Left cardiac atrium (tissue), 4 donors: Measurements from ENCODE around the gene ST7. TPM values are rescaled to one million over a fixed set of nuclear protein-coding genes. Genes with fewer than 3 reads are reported as not detected.
"Not testable (repeated sequence)": the region's sequence is repeated elsewhere in the genome, so short reads cannot be mapped to it uniquely, and the experiment has no call there.

Source experiments
- ATAC-seq, 2 donors: fragments of 200-7000 bp; cut with Tn5 transposase; one replicate each; pipeline ENCODE4 v1.9.1; 2020; ENCODE audit warnings: mild to moderate bottlenecking in 2 of 2, moderate library complexity in 2 of 2
- DNase-seq: peaks from one replicate; pipeline ENCODE4 v3.0.0-alpha.2; 2020
- intact Hi-C, 2 donors: fragments of 100-400 bp; cut with DNase I; formaldehyde crosslinking; loops; one replicate each; pipeline versions ENCODE4 v1.14.1 to v1.15.1; 2022 to 2023
- total RNA-seq, 2 donors: library from RNA; stranded (reverse); fragmentation: NEBNext Ultra II Directional; extraction: Animal tissue kit (Norgen Biotek cat#: 25700); gene quantifications; one replicate each; pipeline ENCODE4 v1.2.1, GENCODE V29; 2021
- donor health status: DM: no; HTN: yes; CAD: no.
- donor health status: DM: no; HTN: yes; CAD: no; lungs with severe emphysema.
- donor health status: DM: yes; HTN: yes; CAD: no.
- donor health status: Dilated cardiomyopathy.

Gene ST7
- total RNA-seq, 2 donors from 2014 or later, result 27.5 to 33.1 TPM

DNA sequence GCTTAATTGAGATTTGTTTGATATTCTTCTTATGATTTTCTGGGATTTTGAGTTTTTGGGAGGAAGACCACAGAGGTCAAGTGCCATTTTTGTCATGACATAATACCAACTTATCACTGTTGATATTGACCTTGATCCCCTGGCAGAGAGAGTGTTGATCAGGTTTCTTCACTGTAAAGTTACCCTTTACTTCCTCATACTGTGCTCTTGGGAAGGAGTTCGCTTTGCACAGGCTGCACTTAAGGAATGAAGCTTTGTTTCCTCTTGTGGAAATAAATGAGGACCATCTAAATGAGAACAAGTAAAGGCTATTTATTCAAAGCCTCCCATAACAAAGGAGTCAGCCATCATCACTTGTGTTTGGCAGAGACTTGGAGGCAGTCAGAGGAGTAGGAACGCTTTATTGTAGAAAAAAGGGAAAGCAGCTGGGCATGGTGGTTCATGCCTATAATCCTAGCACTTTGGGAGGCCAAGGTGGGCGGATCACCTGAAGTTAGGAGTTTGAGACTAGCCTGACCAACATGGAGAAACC is 16.1 kb downstream of the ST7 start:
- DNase-seq (no peak), ATAC-seq (peak in 1 of 2 donors; percentile 29)
- intact Hi-C loops, result no loop called here

DNA sequence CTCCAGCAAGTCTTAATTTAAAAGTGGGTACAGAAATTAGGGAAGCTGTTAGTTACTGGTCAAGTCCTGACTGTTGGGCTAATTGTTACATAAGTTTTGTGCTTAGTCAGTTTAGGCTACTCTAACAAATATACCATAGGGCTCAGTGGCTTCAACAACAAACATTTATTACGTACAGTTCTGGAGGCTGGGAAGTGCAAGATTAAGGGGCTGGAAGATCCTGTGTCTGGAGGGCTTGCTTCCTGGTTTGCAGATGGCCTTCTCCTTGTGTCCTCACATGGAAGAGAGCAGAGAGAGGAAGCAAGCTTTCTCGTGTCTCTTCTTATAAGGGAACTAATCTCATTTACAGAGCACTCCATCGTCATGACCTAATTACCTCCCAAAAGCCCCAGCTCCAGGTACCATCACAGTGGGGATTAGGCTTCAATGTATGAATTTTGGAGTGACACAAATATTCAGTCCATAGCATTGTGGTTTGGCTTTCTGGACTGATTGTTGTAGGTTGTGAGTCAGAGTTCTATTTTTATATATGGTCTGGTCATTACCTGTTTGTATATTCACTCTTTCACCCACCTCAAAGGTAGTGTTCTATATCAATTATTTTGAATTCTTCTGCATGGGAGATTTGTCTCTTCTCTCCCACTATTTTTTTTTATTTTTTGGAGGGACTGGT is 17.1 kb downstream of the ST7 start:
- intact Hi-C loops, result no loop called here
- ATAC-seq (peak in 1 of 2 donors; percentile 26), DNase-seq (no peak)

DNA sequence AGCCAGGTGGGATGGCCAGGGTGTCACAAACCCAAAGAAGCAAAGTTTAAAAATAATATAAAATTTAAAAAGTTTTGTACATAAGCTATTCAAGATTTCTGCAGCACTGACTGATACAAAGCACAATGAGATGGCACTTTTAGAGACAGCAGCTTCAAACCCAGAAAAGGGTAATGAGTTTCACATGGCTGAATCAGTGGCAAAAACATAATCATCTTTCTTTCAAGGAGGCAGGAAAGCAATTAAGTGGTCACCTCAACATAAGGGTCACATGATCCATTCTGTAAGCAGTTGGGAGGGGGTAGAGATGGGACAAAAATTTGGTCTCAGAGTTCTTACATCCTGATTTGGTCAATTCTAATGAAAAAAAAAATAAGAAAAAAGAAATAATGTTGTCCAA is 17.9 kb downstream of the ST7 start:
- intact Hi-C loops, result not testable (repeated sequence)

DNA sequence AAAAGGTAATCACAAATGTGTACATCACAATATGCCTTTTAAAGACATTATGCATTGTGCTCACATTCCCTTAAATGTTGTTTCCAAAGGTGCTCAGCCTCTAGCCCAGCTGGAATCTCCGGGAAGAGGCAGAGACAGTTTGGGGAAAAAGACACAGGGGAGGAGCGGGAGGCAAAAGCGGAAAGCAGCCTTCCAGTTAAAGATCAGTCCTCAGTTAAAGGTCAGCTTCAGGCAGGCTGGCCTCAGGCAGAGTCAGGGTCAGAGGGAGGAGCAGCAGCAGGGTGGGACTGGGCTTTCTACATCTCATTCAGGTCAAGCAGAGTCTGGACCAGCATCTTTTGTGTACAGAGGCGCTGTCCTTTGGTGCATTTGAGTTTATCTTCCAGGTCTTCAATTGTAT is 18.6 kb downstream of the ST7 start:
- ATAC-seq, result no peak
- no peak for DNase-seq
- intact Hi-C loops, result no loop called here

More for the DNA sequence above, 17.9 kb downstream of the ST7 start:
- not testable (repeated sequence) for ATAC-seq, DNase-seq

DNA sequence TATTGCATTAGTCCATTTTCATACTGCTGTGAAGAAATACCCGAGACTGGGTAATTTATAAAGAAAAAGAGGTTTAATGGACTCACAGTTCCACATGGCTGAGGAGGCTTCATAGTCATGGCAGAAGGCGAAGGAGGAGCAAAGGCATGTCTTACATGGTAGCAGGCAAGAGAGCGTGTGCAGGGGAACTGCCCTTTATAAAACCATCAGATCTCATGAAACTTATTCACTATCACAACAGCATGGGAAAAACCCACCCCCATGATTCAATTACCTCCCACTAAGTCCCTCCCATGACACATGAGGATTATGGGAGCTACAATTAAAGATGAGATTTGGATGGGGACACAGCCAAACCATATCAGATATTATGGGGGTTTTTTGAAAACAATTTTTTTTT is 21.7 kb downstream of the ST7 start:
- intact Hi-C loops, ATAC-seq, DNase-seq: not testable (repeated sequence)

DNA sequence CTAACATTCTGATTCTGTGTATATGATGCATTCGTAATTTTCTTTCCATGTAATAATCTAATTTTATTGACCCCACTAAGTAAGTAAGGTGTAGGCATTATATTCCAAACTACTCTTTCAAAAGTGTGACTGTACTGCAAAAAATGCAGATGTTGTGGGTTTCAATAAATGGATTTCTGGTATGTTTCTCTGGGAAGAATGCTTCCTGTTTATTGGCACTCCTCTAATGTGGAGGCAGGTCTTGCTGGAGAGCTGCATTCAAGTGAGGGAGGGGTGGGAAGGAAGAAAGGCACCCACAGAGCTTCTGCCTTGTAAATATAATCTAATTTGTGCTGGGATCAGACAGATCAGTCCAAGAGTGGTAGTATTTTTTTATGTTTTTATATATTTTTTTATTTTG is 23.9 kb downstream of the ST7 start:
- intact Hi-C loops, result no loop called here
- no peak for DNase-seq
- no peak for ATAC-seq

DNA sequence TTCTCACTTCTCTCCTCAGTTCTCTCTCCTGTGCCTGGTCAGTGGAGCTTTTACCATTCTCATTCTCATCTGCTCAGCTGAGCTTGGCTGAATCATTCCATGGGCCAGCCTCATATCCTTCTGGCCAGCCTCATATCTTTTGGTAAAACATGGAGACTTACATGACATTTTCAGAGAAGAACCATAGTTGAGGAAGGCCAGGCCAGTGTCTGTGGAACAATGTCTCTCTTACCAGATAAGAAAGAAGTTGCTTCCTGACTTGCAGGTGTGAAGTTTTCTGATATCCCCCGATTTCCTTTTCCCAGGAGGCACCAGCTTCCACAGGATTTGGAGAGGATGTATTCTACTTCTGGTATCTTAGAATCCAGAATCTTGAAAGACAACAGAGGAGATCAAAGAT is 24.7 kb downstream of the ST7 start:
- intact Hi-C loops, result no loop called here
- DNase-seq, result no peak
- ATAC-seq, result no peak

DNA sequence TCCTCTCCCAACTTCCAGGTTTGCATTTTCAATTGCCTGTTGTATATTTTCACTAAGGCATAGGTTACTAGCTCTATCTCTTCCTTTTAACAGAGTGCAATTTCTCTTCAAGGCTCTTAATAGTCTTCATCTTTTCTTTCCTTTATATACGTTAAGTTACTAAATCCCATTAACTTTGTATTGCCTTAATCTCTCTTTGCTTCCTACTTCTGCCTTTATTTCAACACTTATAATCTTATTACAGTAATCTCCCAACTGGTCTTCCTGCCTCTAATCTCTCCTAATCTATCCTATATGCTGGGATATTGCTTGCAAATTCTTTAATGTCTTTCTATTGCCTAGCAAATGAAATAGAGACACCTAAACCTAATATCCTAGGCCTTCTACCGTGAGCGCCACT is 26.1 kb downstream of the ST7 start:
- DNase-seq (no peak), ATAC-seq (no peak)
- intact Hi-C loops, result no loop called here

DNA sequence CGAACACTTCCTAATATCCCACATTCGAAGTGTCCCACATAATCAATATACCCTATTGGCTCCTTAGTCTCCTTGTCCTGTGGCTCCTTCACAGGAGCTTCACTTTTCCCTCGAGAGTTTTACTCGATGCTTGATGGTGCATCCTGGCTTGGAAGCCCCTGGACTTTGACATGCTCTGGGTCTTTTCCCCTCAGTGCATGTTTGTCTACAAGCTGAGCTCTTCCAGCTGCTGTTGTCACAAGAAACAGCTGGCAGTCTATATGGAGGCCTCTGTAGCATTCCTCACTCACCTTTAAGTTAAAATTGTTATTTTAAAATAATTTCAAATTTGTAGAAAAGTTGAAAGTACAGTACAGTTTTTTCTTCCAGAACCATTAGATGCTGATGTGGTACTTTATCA is 27.1 kb downstream of the ST7 start:
- intact Hi-C loops, result loop anchor here in 1 of 2 donors (10.0 kb wide), 1 partner anchor 46 kb away; no protein-coding TSS in a partner anchor
- ATAC-seq, result no peak
- DNase-seq, result no peak

DNA sequence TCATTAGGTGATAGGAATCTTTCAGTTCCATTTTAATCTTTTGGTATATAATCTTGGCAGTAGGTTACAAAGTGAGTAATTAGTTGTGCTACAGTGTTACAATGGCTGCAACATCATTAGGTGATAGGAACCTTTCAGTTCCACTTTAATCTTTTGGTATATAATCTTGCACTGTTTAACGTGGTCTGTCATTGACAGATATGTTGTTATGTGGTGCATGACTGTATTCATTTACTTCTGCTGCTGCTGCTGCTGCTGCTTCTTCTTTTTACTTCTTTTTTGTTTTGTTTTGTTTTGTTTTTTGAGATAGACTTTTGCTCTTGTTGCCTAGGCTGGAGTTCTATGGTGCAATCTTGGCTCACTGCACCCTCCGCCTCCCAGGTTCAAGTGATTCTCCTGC is 28.6 kb downstream of the ST7 start:
- ATAC-seq, result no peak
- no peak for DNase-seq
- intact Hi-C loops, result loop anchor here in 1 of 2 donors (10.0 kb wide), 1 partner anchor 47 kb away; no protein-coding TSS in a partner anchor

DNA sequence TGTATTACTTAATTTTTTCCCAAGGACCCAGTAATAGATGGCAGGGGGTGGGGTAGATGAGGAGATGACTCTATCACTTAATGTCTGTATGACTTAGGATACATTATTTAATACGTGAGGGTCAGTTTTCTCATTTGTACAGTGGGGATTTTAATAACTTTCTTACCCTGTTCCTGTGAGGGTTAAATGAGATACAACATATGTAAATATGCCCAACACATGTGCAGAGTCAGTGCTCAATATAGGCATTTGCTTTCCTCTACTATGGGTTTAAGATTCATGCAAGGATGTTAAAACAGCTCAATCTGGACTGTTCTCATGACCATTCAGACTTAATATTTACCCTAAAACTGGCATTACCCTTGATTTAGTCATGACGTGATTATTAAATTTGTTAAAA is 31.2 kb downstream of the ST7 start:
- intact Hi-C loops, result loop anchor here in 1 of 2 donors (10.0 kb wide), 1 partner anchor 50 kb away; no protein-coding TSS in a partner anchor
- DNase-seq (no peak), ATAC-seq (no peak)

DNA sequence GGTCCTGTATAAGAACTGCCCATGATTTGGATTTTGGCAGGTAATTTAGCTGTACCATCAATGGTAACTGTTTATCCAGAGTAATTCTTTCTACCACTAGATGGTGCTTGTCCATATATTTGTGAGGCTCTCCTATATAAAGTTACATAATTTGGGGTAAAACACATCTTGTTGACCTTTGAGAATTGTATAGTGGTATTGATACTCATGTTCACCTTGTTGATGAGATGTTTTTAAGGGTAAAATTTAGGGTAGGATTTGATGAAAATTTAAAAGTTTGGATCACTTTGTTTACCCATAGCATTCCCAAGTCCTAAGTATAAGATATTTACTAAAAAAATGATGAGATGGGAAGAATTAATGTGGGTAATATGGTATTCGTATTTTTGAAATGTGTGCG is 31.6 kb downstream of the ST7 start:
- DNase-seq (no peak), ATAC-seq (peak in 1 of 2 donors; percentile 62)
- intact Hi-C loops, result loop anchor here in 1 of 2 donors (5.0 to 10.0 kb wide), 2 partner anchors 50 to 132 kb away; no protein-coding TSS in a partner anchor

DNA sequence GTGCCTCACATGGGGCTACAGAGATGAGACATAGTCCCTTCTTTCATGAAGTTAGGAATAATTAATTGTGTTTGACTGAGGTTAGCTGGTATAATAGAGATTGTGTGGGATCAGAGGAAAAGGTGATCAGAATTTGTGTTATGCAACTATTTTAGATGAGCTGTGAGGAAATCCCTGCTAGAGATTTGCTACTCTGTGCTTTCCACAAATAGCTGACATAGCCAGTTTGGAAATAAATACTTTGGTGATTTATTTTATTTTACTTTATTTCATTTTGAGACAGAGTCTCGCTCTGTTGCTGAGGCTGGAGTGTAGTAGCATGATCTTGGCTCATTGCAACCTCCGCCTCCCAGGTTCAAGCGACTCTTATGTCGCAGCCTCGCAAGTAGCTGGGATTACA is 32.3 kb downstream of the ST7 start:
- DNase-seq (no peak), ATAC-seq (no peak)
- intact Hi-C loops, result loop anchor here in 1 of 2 donors (5.0 to 10.0 kb wide), 2 partner anchors 51 to 132 kb away; no protein-coding TSS in a partner anchor

DNA sequence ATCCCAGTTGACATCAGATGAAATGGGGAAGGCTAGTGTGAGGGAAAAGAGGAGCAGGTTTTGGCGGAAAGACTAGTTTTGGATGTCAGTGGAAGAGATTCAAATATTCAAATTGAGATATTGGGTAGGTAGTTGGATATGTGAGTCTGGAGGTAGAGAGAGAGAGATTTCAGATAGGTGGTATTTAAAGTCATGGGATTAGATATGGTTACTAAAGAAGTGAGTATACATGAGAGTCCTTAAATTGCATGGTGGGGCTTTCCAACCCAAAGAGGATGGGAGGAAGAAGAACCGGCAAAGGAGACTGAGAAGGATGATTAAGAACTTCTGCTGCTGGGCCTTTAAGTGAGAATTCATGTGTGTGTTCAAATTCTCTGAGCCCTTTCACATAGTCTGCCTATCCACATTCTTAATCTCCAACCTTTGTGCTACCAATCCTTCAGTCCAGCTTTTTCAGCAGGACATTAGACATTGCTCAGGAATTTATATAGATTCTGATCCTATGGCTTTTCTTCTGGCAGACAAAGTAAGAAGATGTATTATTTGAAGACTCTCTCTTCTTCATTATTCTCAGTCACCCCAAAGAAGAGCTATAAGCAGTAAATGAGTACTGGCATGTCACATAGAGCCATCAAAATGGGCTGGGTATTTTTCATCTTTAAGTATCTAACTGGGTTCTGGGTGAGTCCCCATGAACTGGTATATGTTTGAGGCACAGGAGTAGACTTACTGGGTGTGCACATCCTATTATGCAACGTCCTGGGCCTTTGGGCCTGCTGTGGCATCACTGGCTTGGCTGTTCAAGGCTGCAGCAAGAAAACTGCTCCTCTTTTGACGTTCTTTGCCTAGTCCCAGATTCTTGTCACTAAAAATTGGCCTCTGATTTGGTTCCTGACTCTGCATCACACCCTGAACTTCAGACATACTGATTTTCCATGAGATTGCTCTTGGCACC is 33.6 kb downstream of the ST7 start:
- ATAC-seq, result no peak
- no peak for DNase-seq
- intact Hi-C loops, result loop anchor here (2.0 to 10.0 kb wide), 3 partner anchors 52 to 132 kb away; no protein-coding TSS in a partner anchor

DNA sequence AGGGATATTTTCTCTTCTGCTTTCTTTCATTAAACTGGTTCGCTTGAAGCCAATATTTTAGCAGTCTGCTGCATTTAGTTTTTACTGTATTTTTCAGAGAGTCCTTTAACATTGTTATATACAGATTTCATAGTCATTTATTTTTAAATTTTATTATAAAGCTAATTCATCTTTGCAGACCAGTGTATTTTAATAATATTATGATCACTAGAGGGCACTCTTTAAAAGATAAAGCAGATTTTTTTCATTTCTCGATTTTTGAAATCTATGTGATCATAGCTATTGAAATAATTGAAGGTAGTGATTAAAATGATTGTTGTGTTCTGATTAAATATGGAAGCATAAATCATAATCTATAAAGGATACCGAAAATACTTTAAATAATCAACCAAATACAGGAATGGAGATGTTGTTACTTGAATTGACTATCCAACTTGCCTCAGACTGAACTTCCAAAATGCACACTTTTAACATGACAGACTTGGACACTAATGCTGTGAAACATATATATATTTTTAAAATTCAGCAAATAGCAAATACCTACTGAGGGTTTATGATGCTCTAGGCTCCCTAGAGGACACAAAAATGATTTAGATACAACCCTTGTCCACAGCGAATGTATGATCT is 35.2 kb downstream of the ST7 start:
- no peak for ATAC-seq
- no peak for DNase-seq
- intact Hi-C loops, result loop anchor here in 1 of 2 donors (5.0 to 10.0 kb wide), 2 partner anchors 54 to 129 kb away; no protein-coding TSS in a partner anchor

DNA sequence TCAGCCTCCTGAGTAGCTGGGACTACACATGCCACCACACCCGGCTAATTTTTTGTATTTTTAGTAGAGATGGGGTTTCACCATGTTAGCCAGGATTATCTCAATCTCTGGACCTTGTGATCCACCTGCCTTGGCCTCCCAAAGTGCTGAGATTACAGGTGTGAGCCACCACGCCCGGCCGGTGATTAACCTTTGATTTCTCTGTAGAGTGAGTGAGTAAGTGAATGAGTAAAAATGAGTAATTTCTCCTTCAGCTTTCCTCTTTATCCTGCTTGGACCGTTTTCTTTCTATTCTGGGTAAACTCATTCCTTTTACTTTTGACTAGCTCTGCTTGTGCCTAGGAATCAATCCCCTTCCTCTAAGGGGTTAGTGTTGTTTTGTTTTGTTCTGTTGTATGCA is 36.8 kb downstream of the ST7 start:
- intact Hi-C loops, result no loop called here
- DNase-seq (no peak), ATAC-seq (no peak)

DNA sequence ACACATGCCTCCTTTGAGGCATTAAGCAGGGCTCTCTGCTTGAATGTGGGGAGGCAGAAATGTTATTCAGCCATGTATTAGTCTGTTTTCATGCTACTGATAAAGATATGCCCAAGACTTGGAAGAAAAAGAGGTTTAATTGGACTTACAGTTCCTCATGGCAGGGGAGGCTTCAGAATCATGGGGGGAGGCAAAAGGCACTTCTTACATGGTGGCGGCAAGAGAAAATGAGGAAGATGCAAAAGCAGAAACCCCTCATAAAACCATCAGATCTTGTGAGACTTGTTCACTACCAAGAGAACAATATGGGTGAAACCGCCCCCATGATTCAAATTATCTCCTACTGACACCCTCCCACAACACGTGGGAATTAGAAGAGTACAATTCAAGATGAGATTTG is 37.9 kb downstream of the ST7 start:
- no peak for DNase-seq
- ATAC-seq, result no peak
- intact Hi-C loops, result no loop called here

DNA sequence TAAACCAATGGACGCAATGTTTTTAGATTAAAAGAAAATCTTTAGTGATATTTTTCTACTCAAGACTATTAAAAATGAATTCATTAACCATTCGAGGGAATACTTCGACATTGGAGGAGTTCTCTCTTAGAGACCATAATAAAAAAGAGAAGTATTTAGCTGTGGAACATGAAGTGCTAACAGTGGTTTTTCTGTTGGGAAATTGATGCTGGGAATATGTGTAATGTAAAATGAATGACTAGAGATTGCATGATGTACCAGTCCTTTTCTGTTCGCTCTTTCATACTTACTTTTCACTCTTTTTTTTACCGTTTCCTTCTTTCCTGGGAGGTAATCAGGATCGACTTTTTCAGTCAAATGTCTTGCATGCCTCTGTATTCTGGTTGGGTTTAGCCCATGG is 41.3 kb downstream of the ST7 start:
- ATAC-seq, result no peak
- DNase-seq, result no peak
- intact Hi-C loops, result no loop called here

DNA sequence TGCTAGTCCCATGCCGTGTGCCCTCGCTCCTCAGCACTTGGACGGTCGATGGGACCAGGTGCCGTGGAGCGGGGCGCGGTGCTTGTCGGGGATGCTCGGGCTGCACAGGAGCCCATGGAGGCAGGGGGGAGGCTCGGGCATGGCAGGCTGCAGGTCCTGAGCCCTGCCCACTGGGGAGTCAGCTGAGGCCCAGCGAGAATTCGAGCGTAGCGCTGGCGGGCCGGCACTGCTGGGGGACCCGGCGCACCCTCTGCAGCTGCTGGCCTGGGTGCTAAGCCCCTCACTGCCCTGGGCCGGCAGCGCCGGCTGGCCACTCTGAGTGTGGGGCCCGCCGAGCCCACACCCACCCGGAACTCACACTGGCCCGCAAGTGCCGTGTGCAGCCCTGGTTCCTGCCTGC is 44.7 kb downstream of the ST7 start:
- ATAC-seq, result no peak
- no peak for DNase-seq
- intact Hi-C loops, result no loop called here
